Stimulated activated CD8-positive, alpha-beta memory T cell treated with anti-CD3 and anti-CD28 coated beads, Interleukin-12 subunit alpha, Interleukin-12 subunit beta, amount 100 ng/mL, for 4 hours (primary cell): ENCODE results near the gene CMIP.

Source experiments
- DNase-seq: peaks from one replicate; pipeline ENCODE4 v3.0.0-alpha.2; 2020; ENCODE audit warnings: low read depth

Gene CMIP

DNA sequence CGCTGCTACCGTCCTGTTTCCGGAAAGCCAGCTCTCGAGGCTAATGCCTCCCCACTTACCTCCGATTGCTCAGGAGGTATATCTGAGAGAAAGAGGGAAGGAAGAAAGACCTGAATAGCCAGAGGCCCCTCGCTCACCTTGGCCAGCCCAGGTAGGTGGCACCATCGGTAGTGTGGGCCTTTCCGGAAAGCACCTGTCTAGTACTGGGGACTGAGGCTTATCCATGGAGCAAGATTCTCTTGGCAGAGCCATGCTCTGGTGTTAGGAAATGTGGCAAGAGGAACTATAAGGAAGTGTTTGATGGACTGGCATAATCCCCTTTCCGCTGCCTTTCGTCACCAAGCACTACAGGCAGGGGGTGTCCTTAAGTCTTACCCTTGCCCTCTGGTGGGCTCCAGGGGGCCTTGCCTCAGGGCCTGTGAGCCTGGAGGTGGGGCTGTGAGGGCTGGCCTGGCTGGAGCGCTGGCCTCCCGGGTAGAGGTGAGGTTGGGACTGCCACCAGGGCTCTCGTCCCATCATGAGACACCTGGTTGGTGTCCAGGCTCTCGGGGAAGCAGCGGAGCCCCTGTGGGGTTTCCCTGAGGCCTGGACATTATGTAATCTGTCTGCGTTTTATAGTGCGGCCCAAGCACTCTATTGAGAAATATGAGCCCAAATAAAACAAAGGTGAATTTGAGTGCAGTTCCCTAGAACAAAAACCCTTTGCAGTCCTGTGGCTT lies 2.9 kb downstream of the CMIP start:
- DNase-seq, result no peak

DNA sequence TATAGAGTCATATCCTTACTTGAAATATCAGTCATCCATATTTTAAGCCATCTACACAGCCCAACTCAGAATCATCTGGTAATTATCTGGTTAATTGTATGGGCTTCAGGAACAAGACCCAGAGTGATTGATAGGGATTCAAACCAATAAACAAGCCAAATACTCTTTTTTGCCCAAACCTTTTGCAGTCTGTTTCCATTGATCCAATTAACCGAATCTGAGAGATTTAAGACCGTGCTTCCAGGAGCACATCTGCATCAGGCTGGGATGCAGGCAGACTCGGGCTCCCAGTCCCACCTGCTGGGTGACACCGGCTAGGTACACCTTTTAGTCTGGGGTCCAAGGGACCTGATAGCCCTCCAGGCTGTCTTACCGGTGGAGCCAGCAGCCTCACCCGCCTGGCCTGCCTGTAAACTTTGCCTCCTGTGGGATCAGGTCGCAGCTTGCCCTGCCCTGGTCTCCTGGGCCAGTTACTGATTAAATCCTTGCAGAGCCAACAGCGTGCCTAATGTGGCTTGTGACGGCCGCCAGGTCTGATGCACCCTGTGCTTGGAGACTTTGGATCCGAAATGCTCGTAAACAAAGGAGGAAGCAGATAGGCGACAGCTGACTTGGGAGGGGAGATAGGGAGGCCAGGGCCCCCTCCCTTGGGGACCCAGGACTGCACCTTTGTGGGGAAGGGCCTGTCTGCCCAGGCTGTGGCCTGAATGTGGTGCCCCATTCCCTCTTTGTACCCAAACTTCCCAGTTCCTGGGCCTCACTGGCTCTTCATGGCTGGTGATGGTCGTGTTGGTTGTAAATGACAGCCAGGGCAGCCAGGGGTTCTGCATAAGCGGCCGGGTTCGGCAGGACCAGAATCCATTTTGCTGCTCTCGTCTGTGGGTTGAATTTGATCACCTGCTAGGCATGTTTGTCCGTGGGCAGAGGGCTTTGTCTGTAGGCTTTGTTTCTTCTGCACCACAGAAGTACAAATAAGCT lies 3.8 kb downstream of the CMIP start:
- no peak for DNase-seq

DNA sequence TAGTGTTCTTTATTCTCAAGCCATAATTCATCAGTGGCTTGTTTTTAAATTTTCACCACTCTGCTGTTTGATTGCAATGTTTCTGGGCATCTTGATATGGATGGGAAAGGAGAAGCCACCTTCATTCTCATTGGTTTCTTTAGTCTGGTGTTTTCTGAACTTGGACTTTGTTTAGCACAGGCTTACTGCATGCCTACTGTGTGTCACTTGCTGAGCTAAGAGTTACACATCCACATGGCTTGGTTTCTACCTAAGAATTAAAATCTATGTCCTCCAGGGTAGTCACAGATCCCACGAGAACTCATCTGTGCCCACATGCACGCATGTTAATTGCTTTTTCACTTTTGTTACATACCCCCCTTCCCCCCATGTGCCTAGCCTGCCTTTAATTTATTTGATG lies 4.6 kb downstream of the CMIP start:
- DNase-seq, result no peak

DNA sequence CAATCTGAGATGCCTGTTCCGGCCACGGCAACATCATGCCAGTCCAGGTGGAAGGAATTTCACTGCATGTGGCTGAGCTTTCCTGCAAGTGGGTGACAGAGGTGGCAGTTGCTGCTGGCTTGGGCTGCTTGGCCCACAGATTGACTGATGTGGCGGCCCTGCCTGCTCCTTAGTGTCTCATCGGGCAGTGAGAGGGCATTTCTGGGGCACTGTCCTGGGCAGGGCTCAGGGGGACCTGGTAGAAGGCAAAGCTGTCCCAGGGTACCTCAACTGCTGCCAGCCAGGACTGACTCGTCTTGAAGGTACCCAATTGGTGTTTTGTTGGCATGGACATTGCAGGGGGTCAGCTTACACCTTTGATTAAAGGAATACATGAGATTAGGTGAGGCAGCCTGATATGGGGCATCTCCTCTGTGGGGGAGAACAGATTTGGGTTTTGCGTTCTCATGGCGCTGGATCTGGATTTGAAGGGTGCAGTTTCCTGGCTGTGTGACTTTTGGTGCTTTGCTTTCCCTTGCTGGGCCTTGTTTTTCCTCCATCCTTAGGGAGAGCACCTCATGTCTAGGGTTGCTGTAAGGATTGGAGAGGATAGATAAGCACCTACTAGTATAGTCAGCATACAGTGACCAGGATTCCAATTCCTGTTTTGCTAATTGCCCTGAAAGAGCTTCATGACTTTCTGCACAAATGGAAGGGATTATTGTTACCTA lies 5.4 kb downstream of the CMIP start:
- no peak for DNase-seq

DNA sequence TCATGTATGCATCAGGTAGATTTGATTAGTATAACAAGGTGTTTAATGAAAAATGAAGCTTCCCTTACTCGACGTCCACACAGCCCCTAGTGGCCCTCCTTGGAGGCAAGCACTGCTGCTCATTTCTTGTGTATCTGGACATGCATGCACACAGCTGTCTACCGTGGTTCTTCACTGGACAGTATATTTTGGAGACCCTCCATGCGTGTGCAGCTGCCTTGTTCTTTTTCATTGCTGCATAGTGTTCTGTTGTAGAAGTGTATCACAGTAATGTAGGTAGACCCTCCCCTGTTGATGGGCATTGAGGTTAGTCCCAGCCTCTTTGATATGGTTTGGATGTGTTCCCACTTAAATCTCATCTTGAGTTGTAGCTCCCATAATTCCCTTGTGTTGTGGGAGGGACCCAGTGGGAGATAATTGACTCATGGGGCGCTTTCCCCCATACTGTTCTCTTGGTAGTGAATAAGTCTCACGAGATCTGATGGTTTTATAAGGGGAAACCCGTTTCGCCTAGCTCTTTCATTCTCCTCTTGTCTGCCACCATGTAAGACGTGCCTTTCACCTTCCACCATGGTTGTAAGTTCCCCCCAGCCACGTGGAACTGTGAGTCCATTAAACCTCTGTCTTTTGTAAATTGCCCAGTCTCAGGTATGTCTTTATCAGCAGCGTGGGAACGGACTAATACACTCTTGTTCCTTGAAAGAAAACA lies 6.3 kb downstream of the CMIP start:
- DNase-seq, result no peak

DNA sequence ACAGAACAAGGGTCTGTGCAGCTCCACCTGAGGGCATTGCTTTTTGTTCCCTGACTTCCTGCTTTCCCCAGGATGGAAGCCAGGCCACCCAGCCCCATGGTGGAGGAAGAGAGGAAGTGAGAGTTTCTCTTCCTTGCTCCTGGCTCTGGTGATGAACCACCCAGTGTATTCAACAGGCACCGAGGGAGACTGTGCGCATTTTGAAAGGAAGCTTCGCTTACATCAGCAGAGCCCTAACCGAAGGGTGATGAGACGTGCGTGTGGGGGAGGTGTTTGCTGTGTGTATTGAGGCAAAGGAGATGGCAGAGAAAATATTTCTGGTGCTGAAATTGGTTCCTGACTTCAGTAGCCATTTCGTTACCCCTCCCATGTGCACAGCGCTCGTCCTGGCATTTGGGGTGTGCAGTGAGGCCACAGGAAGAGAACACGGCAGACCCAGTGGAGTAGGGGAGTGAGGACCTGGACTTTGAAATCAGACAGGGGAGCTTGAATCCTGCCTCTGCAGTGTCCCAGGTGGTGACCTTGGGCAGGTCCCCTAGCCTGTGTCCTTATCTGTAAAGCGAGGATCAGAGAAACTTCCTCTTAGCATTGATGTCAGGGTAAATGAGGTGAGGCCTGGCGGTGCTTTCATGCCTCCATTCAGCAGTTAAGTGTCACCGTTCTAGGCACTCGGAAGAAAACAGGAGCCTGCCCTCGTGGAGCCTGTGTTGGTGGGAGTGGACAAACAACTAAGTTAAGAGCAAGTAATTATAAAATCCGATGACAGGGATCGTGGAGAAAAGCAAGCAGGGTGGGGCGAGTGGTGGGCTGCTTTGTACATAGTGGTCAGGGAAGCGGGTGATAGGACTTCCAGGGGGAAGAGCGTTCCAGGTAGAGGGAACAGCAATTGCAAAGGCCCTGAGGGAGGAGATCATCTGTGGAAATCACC lies 7.4 kb downstream of the CMIP start:
- no peak for DNase-seq

DNA sequence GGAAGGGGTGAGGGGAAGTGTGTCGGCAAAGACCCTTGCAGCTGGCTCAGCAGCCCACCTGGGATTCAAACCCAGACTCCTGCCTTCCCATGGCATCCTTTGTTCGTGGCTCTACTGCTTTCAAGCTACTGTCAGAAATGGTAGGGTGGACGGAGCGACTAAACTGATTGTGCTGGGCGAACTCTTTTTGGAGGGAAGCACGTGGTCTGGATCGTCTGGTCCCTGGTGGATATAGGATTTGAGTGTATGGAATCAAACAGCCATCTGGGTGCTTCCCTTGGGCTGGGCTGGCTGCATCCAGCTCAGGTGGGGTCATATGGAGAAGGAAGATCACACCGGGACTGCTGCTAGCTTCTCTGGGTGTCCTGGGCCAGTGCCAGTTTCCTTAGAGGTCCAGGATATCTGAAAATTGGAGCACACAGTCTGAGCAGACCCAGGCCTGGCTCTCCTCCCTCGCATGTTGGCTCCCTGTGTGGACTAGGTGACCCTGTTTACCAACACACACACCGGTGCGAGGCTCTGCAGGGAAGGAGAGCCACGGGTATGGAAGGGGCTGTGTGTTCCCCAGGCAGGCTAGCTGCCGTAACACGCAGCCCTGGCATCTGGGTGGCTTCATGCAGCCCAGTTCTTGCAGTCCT lies 8.6 kb downstream of the CMIP start:
- DNase-seq, result no peak

DNA sequence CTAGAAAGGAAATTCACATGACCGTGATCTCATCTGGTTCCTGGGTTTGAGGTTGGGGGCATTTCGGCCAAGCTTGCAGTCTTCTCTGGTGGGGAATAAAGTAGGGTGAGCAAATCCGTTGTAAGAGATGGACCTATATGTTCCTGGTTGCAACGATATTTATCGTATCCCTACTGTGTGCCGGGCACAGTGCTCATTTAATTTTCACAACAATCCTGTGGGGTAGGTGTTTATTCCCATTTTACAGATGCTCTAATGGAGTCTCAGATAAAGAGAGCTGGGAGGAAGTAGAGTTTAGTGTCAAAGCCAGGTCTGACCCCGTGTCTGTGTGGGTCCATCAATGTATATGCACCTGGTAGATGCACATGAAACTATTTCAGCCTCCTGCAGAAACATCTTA lies 9.4 kb downstream of the CMIP start:
- DNase-seq, result no peak

DNA sequence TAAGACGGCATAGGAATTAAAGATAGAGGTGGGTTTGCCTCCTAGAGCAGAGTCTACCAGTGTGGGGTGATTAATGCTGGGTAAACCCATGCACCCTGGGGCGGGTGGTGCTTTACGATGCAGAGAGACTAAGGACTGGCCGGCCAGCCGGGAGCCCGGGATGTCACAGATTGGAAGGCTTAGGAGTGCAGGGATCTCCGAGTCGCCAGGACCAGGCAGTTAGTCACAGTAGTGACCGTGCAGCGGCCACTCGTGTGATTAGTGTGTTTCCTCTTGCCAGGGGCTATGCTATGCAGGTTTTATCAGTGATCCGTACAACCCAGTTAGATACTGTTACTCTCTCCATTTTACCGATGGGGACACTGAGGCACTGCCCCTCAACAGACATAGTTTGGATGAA lies 10.4 kb downstream of the CMIP start:
- DNase-seq, result no peak

DNA sequence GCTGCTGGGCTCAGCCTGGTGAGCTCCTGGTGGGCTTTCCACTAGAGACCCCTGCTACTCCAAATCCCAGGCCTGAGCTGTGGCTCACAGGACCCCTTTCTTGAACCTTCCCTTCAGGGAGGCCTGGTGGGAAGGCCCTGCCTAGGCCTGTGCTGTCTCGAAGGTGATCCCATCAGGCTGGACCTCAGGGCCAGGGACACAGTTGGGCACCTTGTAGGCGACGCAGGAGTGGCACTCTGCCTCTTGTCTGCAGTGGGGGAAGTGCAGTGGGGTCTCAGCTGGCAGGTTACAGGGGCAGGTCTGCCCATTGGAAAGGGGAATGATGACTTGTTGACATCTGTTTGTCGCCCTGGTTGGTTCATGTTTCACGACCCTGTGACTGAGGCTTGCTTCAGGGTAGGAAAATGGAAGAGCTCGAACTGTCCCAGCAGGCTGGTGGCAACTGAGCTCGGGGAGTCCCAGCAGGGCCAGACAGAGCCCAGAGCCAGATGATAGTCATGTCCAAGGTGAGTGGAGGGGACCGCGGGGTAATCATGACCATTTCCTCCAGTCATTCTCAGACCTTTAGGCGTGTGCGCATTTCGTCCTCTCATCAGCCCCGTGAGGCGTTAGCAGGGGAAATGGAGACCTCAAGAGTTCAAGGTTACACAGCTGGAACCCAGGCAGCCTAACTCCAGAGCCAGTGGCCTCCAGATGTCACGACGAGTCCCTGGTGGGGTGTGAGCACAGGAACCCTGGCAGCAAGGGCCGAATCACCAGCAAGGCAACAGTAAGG lies 11.3 kb downstream of the CMIP start:
- no peak for DNase-seq

DNA sequence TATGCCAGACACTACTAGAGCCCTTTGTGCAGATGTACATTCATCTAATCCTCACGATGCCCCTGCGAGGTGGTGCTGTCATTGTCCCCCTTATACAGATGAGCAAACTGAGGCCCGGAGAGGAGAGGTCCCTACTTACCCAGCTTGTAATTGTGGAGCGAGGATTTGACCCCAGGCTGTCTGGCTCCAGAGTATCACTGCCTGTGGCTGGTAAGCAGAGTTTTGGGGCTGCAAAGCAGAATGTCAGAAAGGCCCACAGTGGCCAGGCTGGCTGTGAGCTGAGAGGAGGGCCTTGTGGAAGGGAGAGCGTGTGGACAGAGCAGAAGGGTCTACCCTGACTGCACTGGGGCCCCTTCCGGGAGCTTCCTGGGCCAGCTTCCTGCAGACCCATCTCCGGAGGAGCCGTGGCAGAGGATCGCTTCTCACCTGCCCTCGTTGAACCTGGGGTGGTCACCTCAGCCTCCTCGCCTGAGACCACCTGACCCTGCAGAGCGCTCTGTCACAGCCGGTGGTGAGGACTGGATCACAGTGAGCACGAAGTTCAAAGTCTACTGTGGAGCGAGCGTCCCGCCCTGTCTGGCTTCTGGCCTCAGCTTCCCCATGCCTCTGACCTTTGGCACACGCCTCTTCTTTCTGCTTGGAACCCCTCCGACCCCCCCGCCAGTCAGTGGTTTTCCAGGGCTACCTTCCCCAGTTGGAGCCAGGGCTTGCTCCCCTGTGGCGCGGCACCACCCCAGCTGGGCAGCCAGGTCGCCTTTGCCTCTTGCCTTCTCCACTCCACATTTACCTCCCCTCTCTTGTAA lies 12.1 kb downstream of the CMIP start:
- no peak for DNase-seq

DNA sequence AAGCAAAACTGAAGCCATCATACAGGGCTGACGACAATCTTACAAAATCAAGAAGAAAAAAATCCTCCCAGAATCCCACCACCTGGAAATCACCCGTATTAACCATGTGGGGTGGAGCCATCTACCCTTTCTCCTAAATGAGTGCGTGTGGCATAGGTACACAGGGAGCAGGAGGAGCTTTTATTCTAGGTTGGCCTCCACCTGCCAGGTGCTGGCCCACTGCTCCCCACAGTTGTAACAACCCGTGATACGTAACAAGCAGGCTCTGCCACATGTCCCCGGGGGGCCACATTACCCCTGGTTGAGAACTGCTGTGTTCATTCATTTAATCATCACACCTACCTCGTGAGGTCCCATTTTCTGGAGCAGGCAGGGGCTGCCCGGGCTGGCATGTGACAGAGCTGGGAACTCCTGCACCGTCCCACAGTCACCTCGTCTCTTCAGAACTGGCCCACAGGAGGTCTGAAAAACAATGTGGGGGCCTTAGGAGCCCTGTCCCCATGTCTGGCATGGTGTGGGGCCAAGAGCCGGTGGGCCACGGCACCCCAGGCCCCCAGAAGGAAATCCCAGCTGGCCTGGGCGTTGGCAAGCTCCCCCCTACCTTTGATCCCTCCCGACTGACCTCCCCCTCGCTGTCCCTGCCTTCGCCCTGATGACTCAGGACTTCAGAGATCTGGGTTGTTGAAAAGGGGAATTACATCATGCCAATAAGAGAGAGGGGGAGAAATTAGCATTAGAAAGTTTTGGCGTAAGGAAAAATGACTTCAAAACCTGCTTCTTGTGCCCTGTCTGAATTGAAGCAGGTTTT lies 12.9 kb downstream of the CMIP start:
- no peak for DNase-seq

DNA sequence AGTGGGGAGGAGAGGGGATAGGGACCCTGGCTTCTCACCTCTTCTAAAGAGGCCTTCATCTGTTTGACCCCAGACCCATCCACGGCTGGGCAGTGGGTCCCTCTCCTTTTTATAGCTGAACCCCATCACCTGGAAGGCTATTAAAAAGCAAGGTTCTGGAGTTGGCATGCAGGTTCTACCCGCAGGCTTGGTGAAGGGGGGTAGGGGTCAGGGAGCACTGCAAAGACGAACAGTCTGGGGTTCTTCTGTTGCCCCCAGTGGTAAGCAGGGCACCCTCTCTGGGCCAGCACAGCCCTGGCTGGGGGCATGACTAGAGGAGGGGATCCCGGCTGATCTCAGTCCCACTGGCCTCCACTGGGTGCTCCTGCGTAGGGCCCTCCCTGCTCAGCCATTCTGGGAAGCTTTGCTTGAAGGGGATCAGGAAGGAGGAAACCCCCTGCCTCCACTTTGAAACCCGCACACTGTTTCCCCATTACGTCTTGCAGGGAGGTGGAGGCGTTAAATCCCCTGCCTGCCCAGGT lies 13.6 kb downstream of the CMIP start:
- no peak for DNase-seq

DNA sequence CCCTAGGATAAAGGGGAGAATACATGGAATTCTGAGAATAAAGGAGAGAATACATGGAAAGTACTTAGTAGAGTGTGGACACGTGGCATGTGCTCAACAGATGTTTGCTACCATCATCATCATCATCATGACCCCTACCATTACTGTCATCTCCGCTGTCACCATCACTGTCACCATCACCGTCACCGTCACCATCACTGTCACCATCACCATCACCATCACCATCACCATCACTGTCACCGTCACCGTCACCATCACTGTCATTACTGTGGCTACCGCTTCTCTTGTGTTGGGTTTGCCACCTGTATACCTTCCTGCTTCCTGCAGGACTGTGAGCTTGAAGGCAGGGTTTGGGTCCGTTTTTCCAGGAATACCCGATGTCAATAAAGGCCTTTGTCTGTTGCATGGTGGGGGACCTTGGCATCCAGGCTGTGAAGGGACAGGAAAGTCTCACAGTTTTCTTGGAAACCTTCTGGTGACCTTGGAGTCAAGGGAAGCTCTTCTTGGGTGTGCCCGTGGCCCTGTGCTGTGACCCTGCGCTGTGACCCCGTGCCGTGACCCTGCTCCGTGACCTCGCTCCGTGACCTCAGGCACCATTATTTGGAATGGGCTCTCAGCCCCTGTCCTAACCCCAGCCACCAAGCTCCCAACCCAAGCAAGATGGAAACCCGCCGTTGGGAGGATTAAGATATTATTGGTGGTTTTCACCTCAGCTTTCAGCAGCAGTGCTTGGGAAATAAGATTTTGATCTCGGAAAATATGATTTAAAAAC lies 14.4 kb downstream of the CMIP start:
- DNase-seq, result no peak

DNA sequence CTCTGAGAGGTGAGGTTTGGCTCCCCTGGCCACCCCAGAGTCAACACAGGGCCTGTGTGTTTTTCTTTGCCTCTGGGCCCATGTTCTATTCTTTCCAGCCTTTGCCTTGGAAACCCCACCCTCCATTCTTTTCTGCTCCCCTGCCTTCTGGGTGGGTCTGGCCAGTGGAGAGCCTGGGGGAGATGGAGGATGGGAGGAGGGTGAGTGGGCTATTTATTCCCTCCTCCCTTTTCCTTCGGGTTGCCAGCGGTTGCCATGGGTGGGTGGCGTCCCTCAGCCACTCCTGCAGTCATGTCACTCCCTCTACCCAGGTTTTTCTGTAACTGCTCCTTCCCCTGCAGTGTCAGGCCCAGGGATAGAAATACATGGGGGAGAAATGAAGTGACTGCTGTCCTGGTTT lies 15.5 kb downstream of the CMIP start:
- DNase-seq, result no peak

DNA sequence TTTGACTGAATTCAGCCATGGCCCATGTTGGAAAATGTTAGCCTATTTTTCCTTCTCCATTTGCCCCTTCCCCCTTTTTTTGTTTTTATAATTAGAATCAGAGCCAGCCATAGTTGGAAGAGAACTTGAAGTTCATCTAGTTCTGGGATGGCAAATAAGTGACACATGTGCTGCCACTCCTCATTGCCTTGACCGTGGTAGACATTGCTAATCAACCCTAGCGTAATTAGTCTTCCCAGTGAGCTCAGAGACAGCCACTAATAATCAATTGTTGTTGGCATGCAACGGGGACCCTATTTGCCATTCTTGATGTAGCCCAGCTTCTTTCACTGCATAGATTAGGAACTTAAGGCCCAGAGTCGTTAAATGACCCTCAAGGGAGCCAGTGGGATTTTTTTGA lies 16.6 kb downstream of the CMIP start:
- DNase-seq, result no peak

DNA sequence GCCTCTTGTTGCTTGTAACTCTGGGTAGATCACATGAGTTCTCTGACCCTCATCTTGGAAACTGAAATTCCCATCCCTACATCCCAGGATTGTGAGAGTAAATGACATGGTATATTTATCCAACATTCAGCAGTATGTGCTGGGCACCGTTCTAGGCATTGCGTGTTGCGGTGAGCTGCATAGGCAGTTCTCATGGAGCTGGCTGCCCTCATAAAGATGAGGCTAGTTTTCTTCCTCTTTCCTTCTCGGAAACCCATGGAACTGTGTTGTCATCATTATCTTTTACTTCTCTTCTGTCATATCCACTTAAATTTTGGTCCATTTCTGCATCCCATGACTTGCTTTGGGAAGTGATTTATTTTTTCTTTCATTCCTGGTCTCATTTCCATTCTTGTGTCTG lies 17.2 kb downstream of the CMIP start:
- no peak for DNase-seq
